ENCODE data around the gene LDLRAD3. TPM values are rescaled to one million over a fixed set of nuclear protein-coding genes. Genes with fewer than 3 reads are reported as not detected.
"Not testable (repeated sequence)": the region's sequence is repeated elsewhere in the genome, so short reads cannot be mapped to it uniquely, and the experiment has no call there.

Gene LDLRAD3
- polyA plus RNA-seq, 1 donor = 24.6 TPM

DNA sequence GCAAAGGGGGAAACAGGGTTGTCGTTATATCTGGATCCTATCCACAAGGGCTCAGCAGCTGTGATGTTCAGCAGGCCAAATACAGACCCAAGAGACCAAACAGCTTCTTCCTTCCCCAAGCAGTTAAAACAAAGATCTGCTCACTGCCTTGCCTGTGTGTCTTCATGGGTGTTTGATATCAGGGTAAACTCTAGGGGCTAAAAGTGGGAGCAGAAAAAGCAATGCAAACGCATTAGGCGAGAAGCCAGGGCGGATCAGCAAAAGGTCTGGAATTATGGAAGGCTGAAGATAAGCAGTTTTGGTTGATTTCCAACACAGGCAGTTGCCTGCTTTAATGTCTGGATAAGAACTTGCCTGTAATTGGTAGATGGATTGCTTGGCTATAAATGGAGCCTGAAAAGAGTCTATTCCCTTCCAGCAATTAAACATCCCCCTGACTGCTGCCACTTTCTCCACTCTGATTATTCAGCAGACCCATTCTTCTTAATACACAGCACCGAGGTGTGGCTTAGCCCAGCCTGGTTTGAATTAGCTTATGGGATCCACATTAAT, 219.1 kb downstream of the LDLRAD3 start:
- no peak for DNase-seq

DNA sequence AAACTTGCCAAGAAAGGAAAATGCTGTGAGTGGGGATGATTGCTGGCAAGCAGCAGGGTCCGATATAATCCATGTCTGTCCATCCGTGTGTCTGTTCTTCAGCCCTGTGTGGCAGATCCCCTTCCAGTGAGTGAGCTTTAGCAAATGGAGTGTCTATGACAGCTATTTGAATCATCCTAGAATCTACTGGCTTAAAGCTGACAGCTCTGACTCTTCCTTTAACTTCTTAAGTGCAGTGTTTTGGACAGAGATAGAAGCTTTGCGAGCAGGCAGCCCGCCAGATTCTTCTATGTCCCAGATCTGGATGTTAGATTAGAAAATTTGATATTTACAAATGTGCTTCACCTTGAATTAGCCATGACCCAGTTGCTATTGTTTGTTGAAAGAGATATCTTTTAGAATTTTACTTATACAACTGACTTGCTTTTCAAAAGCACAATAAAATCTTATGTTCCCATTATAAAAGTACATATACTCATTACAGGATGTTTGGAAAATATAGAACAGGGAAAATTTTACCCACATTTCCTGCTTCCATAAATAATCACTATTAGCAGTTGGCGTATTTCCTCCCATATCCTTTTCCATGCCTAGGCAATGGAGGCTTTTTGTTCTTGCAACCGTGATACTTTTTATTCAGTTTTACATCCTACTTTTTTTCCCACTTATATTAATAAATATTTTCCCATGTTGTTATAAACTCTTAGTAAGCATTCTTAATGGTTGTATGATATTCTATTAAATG, 220.8 kb downstream of the LDLRAD3 start:
- no peak for DNase-seq

DNA sequence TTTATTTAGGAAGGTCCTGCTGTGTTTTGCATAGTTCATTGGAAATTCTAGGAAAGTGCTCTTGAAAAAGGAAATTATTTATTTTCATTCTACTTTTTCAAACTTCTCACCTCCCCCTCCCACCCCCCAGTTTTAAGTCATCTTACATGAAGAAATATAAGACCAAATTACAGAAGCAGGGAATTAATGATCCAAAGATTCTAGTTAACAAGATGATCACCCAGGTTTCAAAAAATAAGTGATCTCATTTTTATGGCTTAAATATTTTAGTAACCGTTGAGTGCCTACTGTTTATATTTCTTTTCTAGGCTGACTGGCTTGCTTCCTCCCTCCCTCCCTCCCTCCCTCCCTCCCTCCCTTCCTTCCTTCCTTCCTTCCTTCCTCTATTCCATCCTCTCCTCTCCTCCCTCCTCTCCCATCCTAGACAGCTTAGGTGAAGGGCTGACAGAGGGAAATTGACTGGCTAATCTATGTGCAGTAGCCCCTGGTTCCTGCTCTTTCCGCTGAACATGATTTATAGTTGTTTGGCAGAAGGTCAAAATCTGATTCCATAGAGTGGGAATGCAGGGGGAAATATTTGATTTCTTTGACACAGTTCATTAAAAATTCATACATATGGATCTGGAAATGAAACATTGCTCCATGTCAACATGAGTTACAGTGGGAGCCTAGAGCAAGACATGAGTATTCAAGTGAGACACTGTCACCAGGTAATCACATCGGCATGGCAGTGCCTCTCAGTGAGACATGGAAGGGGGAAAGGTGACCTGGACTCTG, 221.9 kb downstream of the LDLRAD3 start:
- no peak for DNase-seq

DNA sequence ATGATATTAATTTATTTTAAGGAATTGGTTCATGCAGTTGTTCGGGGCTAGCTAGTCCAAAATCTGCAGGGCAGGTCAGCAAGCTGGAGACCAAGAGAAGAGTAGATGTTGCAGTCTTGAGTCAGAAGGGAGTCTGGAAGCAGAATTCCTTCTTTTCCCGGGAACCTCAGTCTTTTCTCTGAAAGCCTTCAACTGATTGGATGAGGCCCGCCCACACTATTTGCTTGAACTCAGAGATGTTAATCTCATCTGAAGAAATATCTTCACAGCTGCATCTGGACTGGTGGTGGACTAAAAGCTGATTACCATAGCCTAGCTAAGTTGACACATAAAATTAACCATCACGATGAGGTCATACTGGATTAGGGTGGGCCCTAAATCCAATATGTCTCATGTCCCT, 223.2 kb downstream of the LDLRAD3 start:
- DNase-seq = no peak

DNA sequence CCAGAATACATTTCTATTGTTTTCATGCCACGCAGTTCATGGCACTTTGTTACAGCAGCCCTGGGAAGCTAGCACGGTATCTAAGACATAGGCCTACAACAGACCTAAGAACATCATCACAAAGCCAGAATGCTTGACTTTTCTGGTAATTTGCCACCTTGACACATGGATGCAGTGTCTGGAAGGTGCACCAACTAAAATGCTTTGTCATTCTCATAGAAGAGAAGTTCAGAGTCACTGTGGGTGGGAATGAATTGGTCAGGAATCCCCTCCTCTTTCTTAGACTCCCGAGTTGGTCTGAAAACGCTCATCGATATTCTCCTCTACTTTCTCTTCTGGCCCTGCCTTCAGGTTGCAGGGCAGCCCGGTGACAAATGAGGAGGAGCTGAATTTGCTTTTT, 223.9 kb downstream of the LDLRAD3 start:
- no peak for DNase-seq

DNA sequence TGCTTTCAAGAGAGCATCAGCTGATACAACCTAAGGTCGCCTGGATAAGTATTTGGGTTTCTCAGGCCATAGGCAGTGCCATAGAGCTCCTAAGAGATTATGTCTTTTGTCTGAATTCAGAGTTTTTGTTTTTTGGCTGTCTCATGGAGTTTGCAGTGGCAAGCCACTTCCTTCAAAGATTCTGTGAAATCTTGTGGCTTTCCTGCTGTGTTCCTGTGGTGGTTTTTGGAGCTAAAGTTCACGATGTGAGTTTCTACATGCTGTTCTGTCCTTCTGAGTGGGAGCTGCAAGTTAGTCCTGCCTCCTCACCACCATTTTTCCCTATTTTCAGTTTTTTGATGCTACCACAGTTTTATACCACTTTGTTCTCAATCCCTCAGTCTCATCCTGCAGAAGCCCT, 234.0 kb downstream of the LDLRAD3 start:
- DNase-seq = no peak

DNA sequence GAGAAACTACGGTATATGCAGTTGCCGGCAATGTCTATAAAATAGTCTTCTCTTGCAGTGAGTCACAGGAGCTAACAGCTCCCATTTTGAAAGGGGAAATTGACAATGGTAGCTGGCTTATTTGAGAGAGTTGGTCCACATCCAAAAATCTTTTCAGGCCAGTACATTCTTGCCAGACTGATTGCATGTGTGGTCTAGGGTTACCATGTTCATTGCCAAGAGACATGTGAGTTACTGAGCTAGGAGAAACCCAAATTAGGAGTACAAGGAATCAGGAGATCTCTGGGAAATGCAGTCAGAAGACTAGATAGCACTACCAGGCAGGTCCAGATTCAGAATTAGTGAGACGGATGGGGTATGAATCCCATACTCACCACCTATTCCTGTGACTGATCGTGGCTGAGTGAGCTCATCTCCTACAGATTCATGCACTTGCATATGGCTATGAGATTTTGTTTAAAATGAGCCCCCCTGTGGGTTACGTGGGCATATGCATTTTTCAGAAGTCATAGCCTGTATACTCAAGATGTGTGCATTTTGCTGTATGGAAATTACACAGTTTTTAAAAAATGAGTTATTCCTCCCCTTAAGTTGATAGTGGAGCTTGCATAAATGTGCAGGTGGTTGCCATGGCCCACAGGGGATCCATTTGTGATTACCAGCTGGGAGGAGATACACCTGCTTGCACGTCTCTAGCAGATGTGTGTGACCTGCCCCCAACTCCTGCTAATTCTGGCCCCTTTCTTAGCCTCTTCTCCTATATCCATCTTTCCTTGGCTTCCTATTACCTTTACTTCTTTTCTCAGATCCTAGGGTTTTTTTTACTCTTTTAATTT, 242.7 kb downstream of the LDLRAD3 start:
- DNase-seq = no peak

DNA sequence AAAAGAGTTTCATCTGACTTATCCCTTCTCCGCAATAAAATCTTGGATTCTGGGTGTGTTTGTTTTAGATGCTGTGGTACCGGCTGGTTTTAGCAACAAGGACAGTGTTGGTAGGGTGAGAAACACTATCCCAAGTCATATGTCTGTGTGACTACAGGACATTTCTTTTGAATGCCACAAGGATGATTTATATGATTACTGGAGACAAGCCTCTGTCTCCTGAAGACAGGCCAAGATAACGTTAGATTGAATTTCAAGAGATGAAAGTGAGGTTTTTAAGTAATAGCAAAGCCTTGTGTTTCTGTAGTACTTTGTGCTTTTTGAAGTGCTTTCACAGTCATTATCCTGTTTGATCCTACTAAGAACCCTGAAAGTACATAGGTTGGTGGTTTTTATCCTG, 243.8 kb downstream of the LDLRAD3 start:
- no peak for DNase-seq

DNA sequence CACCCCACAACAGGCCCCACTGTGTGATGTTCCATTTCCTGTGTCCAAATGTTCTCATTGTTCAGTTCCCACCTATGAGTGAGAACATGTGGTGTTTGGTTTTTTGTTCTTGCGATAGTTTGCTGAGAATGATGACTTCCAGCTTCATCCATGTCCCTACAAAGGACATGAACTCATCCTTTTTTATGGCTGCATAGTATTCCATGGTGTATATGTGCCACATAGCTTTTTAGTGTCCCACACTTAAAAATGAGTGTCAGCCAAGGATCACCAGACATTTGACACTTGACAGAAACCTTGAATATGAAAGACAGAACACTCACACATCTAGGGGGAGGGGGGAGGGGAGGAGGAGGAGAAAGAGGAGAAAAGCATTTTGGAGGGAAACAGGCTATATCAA, 245.9 kb downstream of the LDLRAD3 start:
- DNase-seq = not testable (repeated sequence)

DNA sequence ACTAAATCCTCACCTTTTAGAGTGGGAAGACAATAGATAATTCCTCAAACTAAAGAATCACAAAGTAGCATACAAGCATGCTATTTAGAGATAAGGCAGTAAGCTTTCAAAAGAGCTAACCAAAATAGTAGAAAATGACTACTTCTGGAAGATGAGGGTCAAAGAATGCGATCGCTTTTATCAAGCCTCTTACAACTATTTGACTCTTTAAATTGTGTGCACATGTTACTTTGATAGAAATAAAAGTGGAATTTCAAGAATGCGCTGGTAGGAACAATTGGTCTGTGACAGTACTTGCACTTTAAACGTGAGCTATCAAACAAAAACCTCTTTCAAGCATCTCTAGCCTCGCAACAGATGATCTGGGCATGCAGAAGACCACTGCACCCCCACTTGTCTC, 248.1 kb downstream of the LDLRAD3 start:
- no peak for DNase-seq

DNA sequence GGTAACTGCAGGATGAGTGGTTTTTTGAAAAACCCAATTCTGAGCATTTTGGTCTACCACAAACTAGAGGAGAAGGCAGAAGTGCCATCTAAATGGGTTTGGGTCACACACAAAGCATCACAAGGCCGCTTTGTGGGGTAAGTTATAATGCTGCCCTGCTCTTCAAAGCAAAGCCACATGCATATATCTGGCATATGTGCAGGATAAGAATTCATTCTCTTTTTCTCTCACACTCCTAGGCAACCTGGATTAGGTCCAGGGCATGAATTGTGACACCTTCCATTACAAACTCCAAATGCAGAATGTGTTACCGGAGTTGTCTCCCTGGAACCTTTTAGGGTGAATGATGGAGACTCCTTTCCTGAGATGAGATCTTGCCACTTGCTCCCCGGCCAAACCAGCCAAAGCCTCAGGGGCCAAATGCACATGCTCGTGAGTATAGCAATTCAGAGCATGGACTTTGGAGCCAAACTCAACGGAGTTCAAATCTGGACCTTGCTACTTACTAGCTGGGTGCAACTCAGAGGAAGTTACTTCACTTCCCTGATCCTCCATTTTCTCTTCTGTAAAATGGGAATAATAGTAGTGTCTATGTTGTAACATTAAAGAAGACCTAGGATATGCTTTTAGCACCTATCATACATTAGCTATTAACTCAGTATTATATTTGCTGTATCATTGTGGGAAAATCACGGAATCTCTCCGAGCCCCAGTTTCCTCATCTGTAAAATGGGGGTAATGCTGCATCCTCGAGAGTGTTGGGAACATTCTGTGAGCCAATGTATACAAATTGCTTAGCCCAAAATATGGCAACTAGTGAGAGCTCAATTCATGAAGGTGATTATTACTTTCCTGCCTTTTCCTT, 248.8 kb downstream of the LDLRAD3 start:
- DNase-seq = no peak

DNA sequence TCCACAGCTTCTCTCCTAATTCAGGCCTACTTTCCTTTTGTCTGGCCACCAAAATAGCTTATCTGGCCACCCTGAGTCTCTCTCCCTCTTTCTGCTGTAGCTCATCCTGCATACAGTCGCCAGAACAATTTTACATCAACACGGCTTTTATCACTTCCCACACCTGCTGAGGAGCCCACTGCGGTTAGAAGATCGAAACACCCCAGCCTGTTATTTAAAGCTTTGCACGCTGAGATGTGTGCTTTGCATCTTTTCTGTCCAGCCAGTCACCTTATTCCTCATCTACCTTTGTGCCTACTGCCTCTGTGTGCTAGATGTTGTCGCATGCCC, 249.4 kb downstream of the LDLRAD3 start:
- DNase-seq = no peak

DNA sequence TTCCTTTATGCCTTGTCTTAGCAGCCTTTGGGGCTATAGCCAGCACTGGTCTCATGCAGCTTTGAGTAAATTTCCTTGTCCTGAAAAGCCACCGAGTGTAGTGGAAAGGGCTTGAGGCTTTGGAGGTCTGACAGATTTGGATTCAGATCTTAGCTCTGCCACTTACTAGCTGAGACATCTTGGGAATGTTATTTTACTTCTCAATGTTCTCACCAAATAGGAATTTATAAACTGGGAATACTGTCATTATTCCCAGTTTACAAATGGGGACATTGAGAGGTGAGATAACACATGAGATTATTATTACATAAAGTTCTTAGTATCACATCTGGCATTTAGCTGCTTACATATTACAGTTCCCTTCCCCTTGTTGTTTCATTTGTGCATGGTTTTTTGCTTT, 249.9 kb downstream of the LDLRAD3 start:
- DNase-seq = no peak

DNA sequence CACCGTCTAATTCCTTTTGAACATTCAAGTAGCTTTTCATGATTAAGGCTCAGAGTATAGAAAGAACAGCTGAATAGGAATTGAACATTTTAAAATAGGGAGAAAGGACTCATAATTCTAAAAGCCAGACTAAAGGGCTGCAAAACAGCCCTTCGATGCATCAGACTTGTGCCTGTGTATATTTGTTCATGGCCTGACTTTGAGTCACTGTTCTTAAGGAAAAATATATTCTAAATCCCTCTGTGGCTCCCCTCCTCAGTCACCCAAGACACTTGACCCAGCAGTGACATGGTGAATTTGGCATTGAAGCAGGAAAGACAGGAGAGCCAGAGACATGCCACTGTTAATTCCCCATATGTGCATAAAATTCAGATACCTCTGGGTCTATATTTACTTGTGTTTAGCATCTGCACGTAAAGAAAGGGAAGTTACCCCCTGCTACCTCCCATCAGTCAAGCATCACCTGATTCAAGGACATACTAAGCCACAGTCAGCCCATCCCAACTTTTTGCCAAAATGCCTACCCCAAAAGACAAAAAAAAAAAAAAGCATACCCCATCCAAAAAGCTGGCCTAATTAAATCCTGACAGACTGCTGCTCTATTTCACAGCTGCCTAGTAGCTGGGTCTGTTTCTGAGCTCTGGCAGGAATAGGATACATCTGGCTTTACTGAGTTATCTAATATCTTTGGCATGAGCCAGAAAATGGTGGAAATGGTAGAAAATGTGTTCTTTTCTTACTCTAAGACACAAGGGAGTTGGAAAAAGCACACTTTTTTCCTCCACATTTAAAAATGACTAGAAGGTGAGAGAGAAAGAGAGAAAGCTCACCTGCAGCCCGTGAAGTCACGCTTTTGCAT, 251.9 kb downstream of the LDLRAD3 start:
- no peak for DNase-seq

DNA sequence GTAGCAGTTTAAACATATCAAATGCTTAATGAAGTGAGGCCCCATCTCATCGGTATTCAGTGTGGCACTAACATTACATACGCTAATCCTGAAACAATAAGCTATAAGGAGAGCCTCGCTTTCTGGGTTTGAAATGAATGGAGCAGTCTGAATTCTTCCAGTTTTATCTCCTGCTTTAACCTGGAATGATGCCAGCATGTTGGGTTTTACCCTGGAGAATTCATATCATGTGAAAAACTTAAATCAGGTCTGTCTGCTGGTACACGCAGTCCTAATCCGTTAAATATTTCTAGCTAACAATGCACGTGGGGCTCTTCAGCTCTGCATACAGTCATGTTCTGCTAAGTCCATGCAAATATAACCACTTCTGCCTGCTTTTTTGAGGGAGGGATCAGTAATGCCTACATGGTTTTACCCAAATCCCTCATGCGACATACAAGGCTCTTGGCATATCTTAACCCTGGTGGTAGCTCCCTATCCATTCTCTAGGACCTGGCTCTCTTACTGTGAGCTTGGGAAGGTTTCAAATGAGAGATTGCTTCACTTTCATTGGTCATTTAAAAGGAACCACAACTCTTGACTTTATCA, 252.6 kb downstream of the LDLRAD3 start:
- no peak for DNase-seq

DNA sequence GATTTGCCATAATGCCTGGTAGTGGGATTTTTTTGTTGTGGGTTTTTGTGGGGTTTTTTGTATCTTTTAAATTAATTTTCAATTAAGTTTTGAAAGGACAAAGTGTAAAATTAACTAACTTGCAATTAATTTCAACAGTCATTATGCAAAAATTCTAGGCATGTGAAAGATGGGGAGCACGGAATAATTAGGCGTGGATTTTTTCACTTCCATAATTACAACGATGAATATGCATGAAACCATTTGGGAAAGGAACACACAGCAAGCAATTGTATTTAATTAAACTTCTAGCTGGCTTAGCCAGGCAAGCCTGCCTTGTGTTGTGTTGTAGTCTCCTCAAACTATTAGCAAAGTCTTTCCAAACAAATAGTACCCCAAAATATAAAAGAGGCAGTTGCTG, 257.5 kb downstream of the LDLRAD3 start:
- DNase-seq = no peak

DNA sequence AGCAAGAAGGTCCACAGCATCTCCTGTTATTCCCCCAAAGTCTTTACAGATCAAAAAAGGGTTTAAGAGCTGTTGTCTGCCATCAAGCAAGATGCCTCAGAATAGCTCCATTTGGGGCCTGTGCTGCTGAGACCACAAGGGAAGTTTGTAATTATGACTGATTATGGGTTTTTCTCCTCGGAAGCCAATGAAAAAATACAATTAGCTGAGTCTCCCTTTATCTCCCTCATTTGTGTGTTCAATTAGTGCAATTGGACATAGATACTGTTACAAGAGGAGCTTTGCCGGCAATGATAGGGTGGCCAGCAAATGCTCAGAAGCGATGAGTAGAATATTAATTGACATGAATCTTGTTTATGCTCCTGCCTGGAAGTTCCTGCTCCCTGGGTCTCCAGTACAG, 261.7 kb downstream of the LDLRAD3 start:
- DNase-seq = no peak

DNA sequence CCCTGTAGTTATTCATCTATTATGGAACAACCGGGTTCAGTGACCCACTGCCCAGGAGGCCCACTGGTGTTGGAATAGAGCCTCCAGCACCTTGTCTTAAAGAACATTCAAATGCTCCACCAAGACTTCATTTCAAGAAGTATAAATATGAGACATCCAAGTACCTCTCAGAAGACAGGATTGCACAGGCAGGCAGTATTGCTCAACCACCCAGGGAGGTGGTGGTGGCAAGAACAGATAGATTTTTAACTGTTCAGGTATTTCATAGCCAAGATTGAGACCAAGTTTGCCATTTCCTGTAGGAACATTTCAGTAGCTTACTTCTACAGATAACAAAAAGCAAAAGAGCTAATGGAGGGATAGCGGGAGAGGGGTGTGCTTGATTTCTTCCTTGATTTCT, 266.7 kb downstream of the LDLRAD3 start:
- no peak for DNase-seq

DNA sequence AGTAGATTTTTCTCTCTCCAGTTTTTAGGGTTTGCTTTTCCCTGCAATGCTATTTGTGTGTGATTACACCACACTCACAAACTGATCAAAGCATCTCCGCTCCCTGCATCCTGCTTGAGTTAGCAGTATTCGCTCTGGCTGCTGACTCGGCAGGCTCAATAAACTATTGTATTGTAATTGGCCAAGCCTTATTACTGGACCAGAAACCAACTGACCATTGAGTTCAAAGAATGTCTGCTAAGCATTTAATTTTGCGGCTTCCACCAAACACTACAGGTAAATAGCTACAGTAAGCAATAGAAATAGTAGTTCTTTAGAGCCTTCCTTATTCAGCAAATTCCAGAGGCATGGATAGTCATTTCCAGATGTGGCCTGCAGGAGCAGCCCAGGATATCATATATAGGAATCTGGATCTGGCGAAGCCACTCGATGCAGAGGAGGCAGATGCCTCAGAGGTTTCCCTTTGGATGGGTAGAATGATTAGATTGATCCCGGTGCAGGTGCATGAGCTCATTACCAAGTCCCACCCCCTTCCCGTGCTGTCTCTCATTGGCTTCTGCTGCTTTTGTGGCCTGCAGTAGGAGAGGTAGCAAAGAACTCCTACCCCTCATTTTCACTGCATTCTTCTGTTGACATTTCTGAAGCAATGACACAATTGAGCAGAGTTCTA, 268.0 kb downstream of the LDLRAD3 start:
- no peak for DNase-seq
